ENCODE measurements around the gene HSDL1. TPM values are rescaled to one million over a fixed set of nuclear protein-coding genes. Genes with fewer than 3 reads are reported as not detected.

The HSDL1 gene
- total RNA-seq, 1 donor from 2014 or later, result 15.3 TPM

GRCh38 chr16:84176192-84177053 lies 31.4 kb upstream of the HSDL1 start:
- Mint-ChIP-seq H3K9me3 (no peaks in the 10 kb centered on the region), H3K27me3 (peaks cover 2% of the 10 kb centered on the region), H3K36me3 (ENCODE audit: low read depth) (peaks cover 28% of the 10 kb centered on the region), H3K4me1 (peaks cover 5% of the 10 kb centered on the region), H3K4me3 (no peak overlapping the region), H3K27ac (no peak overlapping the region)
- intact Hi-C loops (cut with micrococcal nuclease), result no loop called here
- ATAC-seq (ENCODE audit: low read depth) (no peak), DNase-seq (no peak)
- CTCF ChIA-PET, result interaction anchor here (1.1 to 2.8 kb wide), 3 partner anchors 10 to 92 kb away, joined by 3 to 11 read pairs (median 5); partner anchors contain the start of gene TAF1C
- TF ChIP-seq CTCF (IDR thresholded peaks at IDR 0.05), result no peak
- POLR2A ChIA-PET, result interaction anchor here (0.6 kb wide), 1 partner anchor 44 kb away, joined by 5 read pairs; no protein-coding TSS in a partner anchor

- Mint-ChIP-seq H3K4me1 (peaks cover 5% of the 10 kb centered on the region), H3K9me3 (no peaks in the 10 kb centered on the region), H3K4me3 (no peak overlapping the region), H3K27me3 (peaks cover 3% of the 10 kb centered on the region), H3K27ac (no peak overlapping the region), H3K36me3 (ENCODE audit: low read depth) (peaks cover 21% of the 10 kb centered on the region)
- POLR2A ChIA-PET, result interaction anchor here (1.0 kb wide), 1 partner anchor 90 kb away, joined by 3 read pairs; no protein-coding TSS in a partner anchor
- no peak for DNase-seq
- CTCF ChIA-PET, result interaction anchor here (0.6 to 2.8 kb wide), 6 partner anchors 11 to 580 kb away, joined by 3 to 11 read pairs (median 4); partner anchors contain the start of genes MBTPS1 and TAF1C
- intact Hi-C loops (cut with micrococcal nuclease), result loop anchor here (1.0 kb wide), 3 partner anchors 87 to 219 kb away; partner anchors contain the start of gene NECAB2
- TF ChIP-seq CTCF (IDR thresholded peaks at IDR 0.05), result no peak
- peak; percentile 90 for ATAC-seq (ENCODE audit: low read depth)
Observed at GRCh38 chr16:84175350-84176081, 30.5 kb upstream of the HSDL1 start.

GRCh38 chr16:84174396-84174795 lies 29.4 kb upstream of the HSDL1 start:
- H3K4me1 Mint-ChIP-seq, result peaks cover 5% of the 10 kb centered on the region
- TF ChIP-seq CTCF (IDR thresholded peaks at IDR 0.05), result no peak
- ChIA-PET POLR2A (no interaction called here), CTCF (interaction anchor here (0.6 to 2.8 kb wide), 4 partner anchors 58 to 216 kb away, joined by 3 to 11 read pairs (median 6); partner anchors contain the start of gene MBTPS1)
- intact Hi-C loops (cut with micrococcal nuclease), result no loop called here
- H3K36me3 Mint-ChIP-seq (ENCODE audit: low read depth), result peaks cover 14% of the 10 kb centered on the region
- H3K4me3 Mint-ChIP-seq, result no peak overlapping the region
- no peaks in the 10 kb centered on the region for H3K9me3 Mint-ChIP-seq
- no peak overlapping the region for H3K27ac Mint-ChIP-seq
- ATAC-seq (ENCODE audit: low read depth) (no peak), DNase-seq (no peak)
- peaks cover 9% of the 10 kb centered on the region for H3K27me3 Mint-ChIP-seq

- H3K9me3 Mint-ChIP-seq, result no peaks in the 10 kb centered on the region
- ChIA-PET CTCF (no interaction called here), POLR2A (no interaction called here)
- H3K4me1 Mint-ChIP-seq, result no peaks in the 10 kb centered on the region
- H3K27ac Mint-ChIP-seq, result no peak overlapping the region
- H3K27me3 Mint-ChIP-seq, result peaks cover 21% of the 10 kb centered on the region
- DNase-seq (no peak), ATAC-seq (ENCODE audit: low read depth) (no peak)
- H3K4me3 Mint-ChIP-seq, result no peak overlapping the region
- intact Hi-C loops (cut with micrococcal nuclease), result no loop called here
- no peak for TF ChIP-seq CTCF (IDR thresholded peaks at IDR 0.05)
- no peaks in the 10 kb centered on the region for H3K36me3 Mint-ChIP-seq (ENCODE audit: low read depth)
Observed at GRCh38 chr16:84169765-84170310, 24.9 kb upstream of the HSDL1 start.

All from activated B cell treated with CpG ODN at 0.5 μM for 24 hours (primary cell).